IMR-90 (cell line): Measurements from ENCODE around the gene ARHGEF6.

ENCODE experiments used
- BHLHE40 ChIP-seq: fragments of 150-350 bp; IDR thresholded peaks from 2 replicates; pipeline ENCODE4 v1.6.1; 2016; ENCODE audit warnings: mild to moderate bottlenecking, low read depth, low read length
- CHD1 ChIP-seq: IDR thresholded peaks from 2 replicates; pipeline ENCODE4 v1.6.1; 2012; ENCODE audit warnings: low read depth, low read length, improper control_type of control experiment
- MAFK ChIP-seq: IDR thresholded peaks from 2 replicates; pipeline ENCODE4 v1.6.1; 2012; ENCODE audit warnings: low read depth, low read length, improper control_type of control experiment
- MAZ ChIP-seq: IDR thresholded peaks from 2 replicates; pipeline ENCODE4 v1.6.1; 2012; ENCODE audit warnings: low read depth, mild to moderate bottlenecking, low read length, improper control_type of control experiment, moderate library complexity, borderline replicate concordance
- MXI1 ChIP-seq: IDR thresholded peaks from 2 replicates; pipeline ENCODE4 v1.6.1; 2012; ENCODE audit warnings: low read depth, mild to moderate bottlenecking, low read length, moderate library complexity, borderline replicate concordance
- NFE2L2 ChIP-seq: fragments of 150-350 bp; IDR thresholded peaks from 2 replicates; pipeline ENCODE4 v1.6.1; 2016; ENCODE audit warnings: low read depth, mild to moderate bottlenecking, low read length
- POLR2A ChIP-seq: IDR thresholded peaks from 2 replicates; pipeline ENCODE4 v1.6.1; 2012; ENCODE audit warnings: mild to moderate bottlenecking, low read depth, low read length
- RAD21 ChIP-seq: IDR thresholded peaks from 2 replicates; pipeline ENCODE4 v1.6.1; 2012; ENCODE audit warnings: low read length, improper control_type of control experiment
- RCOR1 ChIP-seq: IDR thresholded peaks from 2 replicates; pipeline ENCODE4 v1.6.1; 2012; ENCODE audit warnings: mild to moderate bottlenecking, low read length, improper control_type of control experiment; ENCODE audit not compliant: insufficient replicate concordance
- RFX5 ChIP-seq: IDR thresholded peaks from 2 replicates; pipeline ENCODE4 v1.8.0; 2012; ENCODE audit warnings: low read depth, mild to moderate bottlenecking, low read length, moderate library complexity
- SMC3 ChIP-seq: fragments of 150-350 bp; IDR thresholded peaks from 2 replicates; pipeline ENCODE4 v1.6.1; 2016; ENCODE audit warnings: low read depth, mild to moderate bottlenecking, antibody characterized with exemption, low read length, moderate library complexity
- TF ChIP-seq, protein P1 (sequence below): conservative IDR thresholded peaks from 2 replicates; pipeline ENCODE4 v1.5.1; 2012; ENCODE audit warnings: mild to moderate bottlenecking, low read depth, low read length, improper control_type of control experiment
- TF ChIP-seq, protein P2 (sequence below): fragments of 150-350 bp; IDR thresholded peaks from 2 replicates; pipeline ENCODE4 v1.6.1; 2016; ENCODE audit warnings: low read depth, mild to moderate bottlenecking, low read length, moderate library complexity, borderline replicate concordance
- TF ChIP-seq, protein P3 (sequence below): fragments of 150-350 bp; IDR thresholded peaks from 2 replicates; pipeline ENCODE4 v1.6.1; 2017; ENCODE audit warnings: mild to moderate bottlenecking, antibody characterized with exemption, low read length, low read depth

DNA sequence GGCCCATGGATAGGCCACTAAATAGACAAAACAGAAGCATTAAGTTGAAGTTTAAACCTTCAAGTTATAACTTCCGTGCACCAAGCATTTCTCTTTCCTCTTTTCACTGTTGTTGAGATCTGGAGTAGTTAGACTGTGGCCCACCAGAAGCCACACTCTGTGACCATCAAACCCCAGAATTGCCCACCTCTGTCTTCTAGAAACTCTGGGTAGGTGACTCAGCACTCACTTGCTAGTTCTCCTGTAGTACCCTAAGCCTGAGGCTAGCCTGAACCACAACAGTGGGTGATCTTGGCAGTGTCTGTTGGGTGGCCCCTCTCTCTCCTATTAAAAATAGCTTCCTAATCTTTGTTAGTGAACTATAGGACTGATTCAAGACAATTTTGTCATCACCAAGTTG, 157.3 kb downstream of the ARHGEF6 start:
- TF ChIP-seq POLR2A (no peak), RCOR1 (no peak), RFX5 (no peak), BHLHE40 (no peak), NFE2L2 (no peak), RAD21 (no peak), MAZ (no peak), SMC3 (no peak), CHD1 (no peak), MXI1 (no peak), MAFK (no peak)
- TF ChIP-seq, protein P1, sequence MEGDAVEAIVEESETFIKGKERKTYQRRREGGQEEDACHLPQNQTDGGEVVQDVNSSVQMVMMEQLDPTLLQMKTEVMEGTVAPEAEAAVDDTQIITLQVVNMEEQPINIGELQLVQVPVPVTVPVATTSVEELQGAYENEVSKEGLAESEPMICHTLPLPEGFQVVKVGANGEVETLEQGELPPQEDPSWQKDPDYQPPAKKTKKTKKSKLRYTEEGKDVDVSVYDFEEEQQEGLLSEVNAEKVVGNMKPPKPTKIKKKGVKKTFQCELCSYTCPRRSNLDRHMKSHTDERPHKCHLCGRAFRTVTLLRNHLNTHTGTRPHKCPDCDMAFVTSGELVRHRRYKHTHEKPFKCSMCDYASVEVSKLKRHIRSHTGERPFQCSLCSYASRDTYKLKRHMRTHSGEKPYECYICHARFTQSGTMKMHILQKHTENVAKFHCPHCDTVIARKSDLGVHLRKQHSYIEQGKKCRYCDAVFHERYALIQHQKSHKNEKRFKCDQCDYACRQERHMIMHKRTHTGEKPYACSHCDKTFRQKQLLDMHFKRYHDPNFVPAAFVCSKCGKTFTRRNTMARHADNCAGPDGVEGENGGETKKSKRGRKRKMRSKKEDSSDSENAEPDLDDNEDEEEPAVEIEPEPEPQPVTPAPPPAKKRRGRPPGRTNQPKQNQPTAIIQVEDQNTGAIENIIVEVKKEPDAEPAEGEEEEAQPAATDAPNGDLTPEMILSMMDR: no peak
- TF ChIP-seq, protein P2, sequence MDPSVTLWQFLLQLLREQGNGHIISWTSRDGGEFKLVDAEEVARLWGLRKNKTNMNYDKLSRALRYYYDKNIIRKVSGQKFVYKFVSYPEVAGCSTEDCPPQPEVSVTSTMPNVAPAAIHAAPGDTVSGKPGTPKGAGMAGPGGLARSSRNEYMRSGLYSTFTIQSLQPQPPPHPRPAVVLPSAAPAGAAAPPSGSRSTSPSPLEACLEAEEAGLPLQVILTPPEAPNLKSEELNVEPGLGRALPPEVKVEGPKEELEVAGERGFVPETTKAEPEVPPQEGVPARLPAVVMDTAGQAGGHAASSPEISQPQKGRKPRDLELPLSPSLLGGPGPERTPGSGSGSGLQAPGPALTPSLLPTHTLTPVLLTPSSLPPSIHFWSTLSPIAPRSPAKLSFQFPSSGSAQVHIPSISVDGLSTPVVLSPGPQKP: no peak
- TF ChIP-seq, protein P3, sequence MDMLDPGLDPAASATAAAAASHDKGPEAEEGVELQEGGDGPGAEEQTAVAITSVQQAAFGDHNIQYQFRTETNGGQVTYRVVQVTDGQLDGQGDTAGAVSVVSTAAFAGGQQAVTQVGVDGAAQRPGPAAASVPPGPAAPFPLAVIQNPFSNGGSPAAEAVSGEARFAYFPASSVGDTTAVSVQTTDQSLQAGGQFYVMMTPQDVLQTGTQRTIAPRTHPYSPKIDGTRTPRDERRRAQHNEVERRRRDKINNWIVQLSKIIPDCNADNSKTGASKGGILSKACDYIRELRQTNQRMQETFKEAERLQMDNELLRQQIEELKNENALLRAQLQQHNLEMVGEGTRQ: no peak
